Fibroblast of skin of back (primary cell): ENCODE results near the gene PTH1R. TPM values are rescaled to one million over a fixed set of nuclear protein-coding genes. Genes with fewer than 3 reads are reported as not detected.

Source experiments
- DNase-seq: peaks from one replicate; pipeline ENCODE4 v3.0.0-alpha.2; 2013
- polyA plus RNA-seq, 2 experiments: library from polyadenylated mRNA; unstranded; fragments of 120-200 nt; gene quantifications; one replicate each; pipeline ENCODE4 v1.2.1, GENCODE V29; 2013; ENCODE audit not compliant: insufficient read length in 2 of 2

Gene PTH1R
- polyA plus RNA-seq (2013, experiment 1 of 2; ENCODE audit: insufficient read length), result 7.4 TPM
- polyA plus RNA-seq (2013, experiment 2 of 2; ENCODE audit: insufficient read length), result 11.7 TPM

DNA sequence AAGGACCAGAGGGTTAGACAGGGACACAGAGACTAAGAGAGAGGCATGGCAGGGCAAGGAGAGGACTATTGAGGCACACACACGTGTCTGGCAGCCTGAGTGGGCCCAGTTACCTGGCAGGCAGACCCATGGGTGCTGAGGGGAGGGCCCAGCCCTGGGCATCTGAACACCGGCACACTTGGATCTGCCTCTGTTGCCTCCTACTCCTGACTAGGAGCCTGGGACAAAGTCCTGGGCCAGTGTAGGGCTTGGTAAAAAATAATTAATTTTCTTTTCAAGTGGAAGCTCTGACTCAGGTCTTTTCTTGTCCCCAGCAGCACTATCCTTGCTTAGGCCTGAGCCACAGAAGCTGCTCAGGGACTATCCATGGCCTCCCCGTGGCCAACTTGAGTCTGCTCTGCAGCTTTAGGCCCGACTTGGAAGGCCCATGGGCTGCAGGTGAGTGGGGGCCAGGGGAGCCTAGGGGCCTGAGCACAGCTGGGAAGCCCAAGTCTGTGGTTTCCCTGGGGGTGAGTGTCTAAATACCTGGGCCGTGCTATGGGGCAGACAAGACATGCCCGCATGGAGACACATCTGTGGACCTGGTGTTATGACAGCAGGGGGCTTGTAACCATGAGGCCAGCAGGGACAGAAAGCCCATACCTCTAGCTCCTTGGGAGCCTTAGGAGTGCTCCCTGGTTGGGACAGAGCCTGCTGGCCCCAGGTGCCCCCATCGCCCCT, at the start of gene PTH1R:
TSS of gene PTH1R (plus strand) at position 316 of the 720 bp plus-strand sequence. CDS start 5,839 bp downstream, outside the sequence.
- DNase-seq, result no peak

DNA sequence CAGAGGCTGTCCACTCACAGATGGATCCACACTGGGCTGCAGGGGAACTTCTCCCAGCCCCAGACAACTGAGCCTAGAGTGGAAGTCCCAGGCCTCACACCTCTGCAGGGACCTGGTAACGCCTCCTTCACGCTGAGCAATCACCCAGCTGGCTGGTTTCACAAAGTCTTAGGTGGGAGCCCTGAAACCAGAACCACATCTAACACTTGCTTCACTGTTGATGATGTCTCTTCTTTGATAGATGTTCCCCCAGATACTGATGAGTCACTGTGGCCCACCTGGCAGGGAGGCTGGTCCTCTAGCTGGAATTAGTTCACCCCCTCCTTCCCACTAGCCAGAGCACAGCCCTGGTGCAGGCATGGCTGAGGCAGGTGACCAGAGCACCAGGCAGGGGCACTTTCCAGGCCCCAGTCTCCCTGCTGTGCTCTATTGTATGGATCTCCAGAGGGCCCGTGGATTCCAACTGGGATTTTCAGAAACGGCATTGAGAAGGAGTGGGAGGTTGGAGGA, 47.8 kb upstream of the PTH1R start:
- DNase-seq, result no peak

DNA sequence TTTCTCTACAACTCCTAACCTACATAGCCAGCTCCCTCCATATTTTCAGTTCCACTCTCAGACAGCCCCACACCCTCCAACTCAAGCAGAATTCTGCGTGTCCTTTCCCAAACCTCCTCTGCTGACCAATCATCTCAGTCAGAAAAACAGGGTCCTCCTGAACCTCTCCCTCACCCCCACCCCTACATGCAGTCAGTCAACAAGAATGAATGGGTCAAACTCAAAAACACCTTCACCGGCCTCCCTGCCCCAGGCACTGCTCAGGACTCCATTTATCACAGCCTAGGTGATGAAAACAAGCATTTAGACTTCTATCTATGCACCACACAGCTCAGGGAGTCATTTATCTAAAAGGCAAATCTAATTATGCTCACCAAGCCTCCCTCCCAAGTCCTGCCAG, 46.7 kb upstream of the PTH1R start:
- DNase-seq, result no peak

DNA sequence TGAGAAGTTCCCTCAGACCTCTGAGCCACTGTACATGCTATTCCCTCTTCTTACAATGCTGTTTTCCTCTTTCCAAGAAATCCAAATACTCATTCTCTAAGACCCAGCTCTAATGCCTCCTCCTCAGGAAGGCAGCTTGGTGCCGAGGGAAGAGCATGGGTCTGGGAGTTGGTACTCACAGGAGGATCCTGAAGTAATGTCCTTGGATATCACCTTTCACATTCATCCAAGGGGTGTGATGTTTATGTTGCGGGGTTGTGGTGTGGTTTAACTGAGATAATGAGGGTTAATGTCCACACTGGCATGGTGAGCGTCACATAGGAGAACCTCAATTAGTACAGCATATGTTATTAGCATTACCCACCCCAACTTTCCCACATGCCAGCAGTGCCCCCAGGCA, 46.2 kb upstream of the PTH1R start:
- no peak for DNase-seq

DNA sequence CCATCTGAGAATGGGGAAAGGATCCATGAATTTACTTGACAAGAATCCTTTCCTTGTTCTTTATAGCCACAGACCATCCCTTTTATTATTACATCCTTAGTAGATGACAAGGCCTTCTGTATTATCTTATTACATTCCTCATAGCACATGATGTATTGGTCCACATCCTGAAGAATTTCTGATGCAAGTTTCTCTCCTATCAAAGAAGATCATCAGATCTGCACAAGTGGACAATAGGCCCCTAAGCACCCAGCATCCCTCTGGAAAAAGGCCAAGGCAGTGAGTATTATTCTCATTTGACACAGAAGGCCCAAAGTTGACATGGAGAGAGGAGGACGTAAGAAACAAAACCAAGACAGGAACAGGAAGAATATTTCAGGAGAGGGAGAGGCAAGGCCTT, 45.7 kb upstream of the PTH1R start:
- no peak for DNase-seq

DNA sequence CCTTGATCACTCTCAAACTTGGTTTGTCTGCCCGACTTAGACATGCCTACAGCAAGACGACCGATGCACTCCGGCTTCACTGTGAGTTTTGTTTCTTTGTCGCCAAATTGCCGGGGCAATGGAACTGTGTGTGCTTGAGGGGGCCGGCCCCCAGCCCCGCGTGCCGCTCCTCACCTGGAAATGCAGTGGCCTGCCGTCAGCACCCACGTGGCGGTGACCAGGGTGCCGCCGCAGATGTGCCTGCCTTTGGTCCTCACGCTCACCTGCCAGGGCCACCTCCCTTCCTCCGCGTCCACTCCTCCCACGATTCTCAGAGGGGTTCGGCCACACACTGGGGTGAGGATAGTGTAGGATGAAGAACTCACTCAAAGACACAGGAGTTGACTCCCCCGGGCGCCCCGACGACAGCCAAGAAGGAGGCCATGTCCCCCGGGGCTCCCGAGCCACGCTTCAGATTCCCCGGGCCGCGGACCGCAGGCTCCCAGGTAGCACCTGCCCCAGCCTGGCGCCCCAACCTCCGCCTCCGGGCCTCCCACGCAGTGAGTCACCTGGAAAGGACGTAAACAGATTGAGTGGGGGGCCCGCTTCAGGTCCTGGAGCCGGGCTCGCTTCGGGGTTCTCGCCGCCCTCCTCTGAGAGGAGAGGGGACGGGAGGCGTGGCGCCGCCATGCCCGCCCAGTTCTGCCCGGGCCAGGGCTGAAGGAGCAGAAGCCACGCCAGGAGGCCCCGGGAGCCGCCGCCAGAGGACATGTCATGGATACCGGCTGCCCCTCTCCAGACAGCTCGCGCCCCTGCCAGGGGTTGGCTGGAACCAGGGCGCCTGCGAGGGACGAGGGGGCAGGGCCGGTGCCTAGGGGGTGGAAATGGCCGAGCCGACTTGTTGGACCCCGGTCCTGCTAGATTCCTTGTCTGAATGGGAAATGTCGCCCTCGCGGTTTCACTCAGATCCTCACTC, 43.9 kb upstream of the PTH1R start:
- no peak for DNase-seq

DNA sequence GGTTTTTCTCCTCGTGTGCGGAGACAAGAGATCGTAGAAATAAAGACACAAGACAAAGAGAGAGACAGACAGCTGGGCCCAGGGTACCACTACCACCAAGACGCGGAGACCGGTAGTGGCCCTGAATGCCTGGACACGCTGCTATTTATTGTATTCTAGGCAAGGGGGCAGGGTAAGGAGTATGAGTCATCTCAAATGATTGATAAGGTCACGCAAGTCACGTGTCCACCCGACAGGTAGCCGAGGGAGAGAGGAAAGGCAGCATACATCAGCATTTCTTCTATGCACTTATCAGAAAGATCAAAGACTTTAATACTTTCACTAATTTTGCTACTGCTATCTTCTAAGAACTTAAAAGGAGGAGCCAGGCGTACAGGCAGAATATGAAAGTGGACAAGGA, 42.5 kb upstream of the PTH1R start:
- no peak for DNase-seq

DNA sequence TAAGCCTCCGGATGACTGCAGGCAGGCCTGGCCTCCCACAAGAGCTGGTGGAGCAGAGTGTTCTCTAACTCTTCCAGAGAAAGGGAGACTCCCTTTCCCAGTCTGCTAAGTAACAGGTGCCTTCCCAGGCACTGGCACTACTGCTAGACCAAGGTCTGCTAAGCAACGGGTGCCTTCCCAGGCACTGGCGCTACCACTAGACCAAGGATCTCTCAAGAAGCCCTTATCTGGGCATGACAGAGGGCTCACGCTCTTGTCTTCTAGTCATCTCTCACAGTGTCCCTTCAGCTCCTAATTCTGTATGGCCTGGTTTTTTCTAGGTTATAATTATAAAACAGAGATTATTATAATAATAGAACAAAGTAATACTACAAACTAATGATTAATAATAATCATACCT, 42.0 kb upstream of the PTH1R start:
- DNase-seq, result no peak

DNA sequence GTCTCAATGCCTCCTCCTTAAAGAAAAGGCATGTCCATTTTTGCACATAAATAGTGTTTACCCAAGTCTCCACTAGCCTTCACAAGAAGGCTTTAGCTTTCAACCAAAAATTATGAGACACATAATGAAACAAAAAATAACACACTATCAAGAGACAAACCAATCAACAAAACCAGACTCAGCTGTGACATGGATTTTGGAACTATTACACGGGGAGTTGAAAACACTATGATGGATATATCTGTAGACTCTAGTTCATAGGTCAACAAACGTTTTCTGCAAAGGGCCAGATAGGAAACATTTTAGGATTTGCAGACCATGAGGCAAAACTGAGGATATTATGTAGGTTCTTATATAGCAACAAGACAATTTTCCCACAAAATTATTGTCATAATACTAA, 39.2 kb upstream of the PTH1R start:
- no peak for DNase-seq

DNA sequence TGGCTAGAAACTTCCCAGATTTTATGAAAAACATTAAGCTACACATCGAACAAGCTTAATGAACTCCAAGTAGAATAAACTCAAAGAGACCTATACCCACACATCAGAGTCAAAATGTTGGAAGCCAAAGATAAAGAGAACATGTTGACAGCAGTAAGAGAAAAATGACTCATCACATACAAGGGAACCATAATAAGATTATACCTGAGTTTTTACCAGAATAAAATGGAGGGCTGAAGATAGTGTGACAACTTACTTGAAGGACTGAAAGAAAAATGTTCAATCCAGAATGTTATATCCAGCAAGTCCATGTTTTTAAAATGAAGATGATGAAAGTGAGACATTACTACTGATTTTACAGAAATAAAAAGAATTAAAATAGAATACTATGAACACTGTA, 37.0 kb upstream of the PTH1R start:
- DNase-seq, result no peak

DNA sequence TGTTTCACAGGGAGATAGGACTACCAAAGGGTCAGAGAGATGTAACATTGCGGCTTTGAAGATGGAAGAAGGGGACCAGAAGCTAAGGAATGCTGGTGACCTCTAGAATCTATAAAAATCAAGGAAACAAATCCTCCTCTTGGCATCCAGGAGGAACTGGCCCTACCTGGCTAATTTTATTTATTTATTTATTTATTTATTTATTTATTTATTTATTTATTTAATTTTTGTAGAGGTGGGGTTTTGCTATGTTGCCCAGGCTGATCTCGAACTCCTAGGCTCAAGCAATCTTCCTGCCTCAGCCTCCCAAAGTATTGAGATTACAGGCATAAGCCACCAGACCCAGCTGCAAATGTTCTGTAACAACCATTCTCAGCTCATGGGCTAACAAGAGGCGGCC, 34.0 kb upstream of the PTH1R start:
- no peak for DNase-seq

DNA sequence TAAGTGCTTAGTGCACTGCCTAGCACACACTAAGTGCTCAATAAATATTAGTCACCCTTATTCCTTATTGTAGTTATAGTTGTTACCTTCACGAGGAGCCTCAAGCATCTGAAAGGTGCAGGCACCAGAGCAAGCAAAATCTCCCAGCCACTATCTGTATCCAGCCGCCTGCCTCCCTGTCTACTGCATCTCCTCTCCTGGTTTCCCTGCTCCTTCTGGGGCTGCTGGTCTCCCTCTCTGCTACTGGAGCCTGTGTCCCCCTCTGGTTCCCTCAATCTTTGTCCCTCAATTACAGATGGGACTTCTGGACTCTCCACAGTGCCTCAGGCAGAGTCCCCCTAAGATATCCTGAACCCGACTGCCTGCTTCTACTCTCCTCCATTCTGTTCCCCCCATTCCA, 33.1 kb upstream of the PTH1R start:
- no peak for DNase-seq

DNA sequence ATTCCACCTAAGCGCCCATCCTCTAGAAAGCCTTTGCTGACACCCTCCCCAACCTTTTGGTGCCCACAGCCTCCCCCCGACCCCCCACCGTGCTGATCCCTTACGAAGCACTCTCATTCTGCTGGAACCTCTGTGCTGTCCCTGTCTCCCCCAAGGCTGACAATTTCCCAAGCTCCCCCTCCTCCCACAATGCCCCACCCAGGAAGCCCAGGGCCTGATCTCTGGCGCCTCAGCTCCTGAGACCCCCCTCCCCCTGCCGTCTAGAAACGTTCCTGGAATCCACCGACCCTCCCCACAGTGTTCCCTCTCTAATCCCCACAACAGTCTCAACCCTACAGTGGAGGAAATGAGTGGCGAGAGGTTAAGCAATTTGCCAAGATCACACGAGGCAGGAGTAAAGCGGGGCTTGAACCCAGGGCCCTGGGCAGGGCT, 32.6 kb upstream of the PTH1R start:
- peak; percentile 11 for DNase-seq

DNA sequence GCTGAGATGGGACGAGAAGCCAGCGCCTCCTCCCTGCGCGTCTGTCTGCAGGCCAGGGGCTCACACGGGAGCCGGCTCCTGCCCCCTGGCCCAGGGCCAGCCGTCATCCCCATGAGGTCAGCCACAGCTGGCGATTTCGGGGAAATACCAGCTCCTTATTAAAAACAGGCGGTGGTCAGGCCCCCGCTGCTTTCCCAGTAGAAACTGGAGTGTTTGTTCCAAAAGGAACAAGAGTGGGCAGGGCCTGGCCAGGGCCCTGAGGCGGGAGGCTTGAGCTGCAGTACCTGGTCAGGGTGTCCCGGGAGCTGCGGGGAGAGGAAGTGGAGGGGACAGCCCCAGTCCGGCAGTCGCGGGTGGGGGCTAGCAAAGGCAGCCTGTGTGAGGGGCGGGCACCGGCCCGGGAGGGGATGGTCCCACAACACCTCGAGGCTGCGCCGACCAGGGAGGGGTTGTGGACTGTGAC, 32.1 kb upstream of the PTH1R start:
- peak; percentile 85 for DNase-seq

DNA sequence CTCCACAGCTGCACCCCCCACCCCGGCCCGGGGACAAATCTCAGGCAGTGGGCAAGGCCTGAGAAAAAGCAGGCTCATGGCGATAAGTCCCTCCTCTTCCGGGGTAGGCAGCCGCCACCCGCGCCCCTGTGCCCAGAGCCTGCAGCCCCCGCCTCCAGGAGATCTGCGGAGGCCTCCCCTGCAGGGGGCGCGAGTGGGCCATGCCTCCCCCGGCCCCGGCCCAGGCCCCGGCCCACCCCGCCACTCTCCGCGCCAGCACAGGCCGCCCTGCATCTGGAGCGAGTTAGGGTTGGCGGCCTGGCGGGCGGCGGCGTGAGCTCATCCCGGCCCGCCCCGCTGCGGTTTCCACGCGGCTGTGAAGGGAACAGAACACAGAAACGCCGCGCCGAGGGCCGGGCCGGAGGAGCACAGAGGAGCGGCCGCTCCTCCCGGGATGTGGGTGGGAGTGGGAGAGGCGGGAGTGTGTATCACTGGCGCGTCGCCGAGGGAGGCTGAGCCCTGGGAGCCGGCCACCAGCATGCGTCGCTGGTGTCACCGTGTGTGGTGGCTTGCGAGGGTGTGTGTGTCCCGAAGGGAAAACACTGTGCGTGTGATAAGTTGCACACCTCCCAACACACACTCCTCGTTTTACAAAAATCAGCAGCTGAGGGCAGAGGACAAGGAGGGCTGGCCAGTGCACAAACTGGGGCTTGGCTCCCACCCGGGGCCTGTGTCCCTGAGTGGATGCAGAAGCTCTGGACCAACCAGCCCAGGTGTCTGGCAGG, 31.5 kb upstream of the PTH1R start:
- peak; percentile 82 for DNase-seq

DNA sequence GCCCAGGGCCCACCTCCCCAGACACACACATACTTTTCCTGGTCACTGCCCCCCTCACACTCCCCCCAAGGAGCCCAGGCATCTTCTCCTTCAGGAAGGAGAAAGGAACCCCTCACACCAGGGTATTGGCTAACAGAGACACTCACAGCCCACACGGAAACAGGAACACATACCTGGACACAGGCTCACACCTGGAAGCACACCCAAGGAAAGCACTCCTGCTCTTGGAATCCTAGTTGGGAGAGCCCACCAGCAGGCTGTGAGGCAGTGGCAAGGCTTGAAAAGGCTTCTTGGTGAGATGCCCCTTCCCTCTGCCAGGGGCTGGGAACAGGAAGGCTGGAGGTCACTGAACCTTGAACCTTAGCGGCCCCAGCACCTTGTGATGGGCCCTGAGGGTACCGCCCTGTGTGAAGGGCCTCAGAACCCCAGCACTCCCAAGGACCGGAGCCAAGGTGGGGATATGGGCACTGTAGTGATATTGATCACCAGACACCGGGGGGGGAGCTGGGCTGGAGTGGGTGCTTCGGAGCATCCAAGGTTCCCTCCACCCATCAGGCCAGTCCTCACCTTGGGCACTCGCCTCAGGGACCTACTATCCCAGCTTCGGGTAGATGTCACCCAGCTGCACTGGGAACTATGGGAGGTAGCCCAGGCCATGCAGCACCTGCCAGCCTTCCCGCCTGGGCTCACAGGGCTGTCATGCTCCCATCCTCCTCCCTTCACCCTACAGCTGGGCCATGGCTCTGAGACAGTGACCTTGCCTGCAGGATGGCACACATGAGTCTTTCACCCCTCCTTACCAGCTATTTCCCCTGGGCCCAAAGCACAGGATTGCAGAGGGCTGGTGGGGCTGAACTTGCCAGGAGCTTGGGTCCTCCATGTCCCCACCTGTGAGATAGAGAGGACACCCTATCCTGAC, 30.6 kb upstream of the PTH1R start:
- DNase-seq, result no peak

DNA sequence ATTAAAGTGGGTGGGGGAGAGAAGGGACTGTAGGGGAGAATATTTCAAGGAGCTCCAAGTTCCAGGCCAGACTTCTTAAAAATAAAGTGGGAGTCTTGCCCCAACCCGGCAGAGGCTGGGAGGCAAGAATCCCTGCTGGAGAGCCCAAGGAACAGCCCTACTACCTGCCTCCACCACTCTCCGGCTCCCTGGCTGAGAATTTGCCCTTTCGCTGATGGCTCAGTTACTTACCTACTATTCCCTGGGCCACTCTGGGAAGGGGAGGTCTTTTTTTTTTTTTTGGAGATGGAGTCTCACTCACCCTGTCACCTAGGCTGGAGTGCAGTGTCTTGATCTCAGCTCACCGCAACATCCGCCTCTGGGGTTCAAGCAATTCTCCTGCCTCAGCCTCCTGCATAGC, 29.8 kb upstream of the PTH1R start:
- DNase-seq, result no peak

DNA sequence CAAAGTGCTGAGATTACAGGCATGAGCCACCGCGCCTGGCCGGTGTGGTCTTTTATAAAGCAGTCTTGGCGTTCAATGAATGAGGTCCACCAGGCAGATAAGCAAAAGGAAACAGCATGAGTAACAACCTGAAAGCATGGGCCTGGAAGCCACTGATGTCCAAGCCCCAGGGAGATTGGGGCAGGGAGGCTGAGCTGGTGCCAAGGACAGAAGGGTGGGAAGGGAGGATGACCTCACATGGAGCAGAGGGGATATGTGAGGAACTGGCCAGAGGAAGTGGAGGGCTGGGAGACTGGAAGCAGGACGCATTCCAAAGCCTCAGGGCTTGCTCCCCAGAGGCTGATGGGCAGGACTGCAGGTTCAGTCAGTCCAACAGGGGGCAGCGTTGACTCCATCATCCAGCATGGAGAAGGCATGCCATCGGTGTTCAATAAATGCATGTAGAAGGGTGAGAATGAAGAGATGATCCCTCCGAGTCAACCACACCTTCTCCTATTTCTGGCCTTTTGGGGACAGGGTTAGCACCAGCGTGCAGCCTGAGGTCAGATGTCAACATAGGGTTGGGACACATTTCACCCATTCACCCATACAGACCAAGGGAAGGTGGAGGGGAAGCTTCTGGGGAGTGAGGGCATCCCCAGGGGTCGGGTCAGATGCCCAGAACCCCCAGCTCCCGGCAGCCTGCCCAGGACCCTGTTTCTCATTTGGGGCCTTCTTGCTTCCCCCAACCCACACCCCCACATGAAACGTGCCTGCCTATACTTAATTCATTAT, 29.1 kb upstream of the PTH1R start:
- DNase-seq, result peak; percentile 84

DNA sequence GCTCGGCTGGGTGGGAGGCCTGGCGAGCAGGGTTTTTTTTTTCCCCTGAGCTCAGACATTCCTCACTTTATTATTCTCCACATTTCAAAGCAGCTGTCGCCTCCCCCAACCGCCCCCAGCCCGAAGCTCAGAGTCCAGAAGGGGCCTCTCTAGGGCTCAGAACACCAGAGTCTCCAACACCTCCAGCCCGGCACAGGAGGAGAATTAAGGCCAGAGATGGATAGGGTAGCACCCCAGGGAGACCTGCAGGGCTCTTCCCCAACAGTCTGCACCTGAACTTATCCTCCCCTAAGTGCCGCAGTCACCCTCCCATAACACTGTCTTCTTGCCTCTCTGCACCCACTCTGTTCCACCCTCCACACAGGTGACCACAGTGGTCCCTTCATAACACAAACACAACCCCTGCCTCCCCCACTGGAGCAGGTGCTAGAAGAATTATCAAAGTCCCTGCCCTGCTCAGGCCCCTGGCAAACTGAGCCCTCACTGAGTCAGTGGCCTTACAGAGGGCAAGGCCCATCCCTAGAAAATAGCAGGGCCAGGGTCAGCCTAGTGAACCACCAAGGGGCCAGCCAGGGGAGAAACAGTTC, 28.4 kb upstream of the PTH1R start:
- DNase-seq, result no peak
